GM21619 (cell line): Measurements from ENCODE around the gene PEX5.
"Not testable (repeated sequence)": the region's sequence is repeated elsewhere in the genome, so short reads cannot be mapped to it uniquely, and the experiment has no call there.

Experiments used
- ATAC-seq: cut with Tn5 transposase; IDR thresholded peaks from one replicate; pipeline ENCODE4 v1.9.1; 2021; ENCODE audit not compliant: unreplicated experiment

PEX5 gene

DNA sequence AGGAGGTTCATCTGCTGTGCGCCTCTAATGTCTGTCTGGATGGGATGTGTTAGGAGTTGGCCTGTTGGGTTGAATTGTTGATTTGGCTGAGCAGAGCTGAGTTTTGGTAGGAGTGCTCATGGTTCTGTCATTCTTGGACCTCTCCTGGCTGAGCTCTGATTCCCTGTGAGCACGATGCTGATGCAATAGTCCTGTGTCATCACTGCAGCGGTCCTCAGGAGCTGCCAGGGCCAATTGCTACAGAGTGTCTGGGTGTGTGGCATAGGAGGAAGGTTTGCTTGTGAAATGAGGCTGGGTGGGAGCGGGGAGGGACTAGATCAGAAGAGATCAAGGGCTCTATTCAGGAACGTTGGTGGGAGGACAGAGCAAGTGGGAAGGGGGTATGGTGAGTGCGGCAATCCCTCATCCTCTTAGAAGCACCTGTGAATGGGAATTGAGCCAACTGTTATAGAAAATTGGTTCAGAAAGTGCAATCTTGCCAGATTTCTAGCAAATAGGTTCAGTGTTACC, 21.2 kb downstream of the PEX5 start:
- ATAC-seq, result no peak

DNA sequence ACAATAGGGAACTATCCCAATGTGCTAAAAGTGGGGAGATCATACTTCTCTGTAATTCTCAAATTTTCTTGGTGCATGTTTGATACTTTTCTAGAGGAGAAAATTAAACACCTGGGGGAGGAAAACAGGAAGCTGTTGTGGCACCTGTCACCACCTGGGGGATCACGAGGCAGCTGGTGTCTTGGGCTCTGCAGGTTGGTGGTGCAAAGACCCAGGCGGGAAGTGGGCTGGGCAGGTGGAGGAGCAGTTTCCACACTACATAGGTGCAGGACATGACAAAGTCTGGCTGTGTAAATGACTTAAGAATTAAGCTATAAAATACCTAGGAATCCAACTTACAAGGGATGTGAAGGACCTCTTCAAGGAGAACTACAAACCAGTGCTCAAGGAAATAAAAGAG, 23.2 kb downstream of the PEX5 start:
- ATAC-seq, result no peak

DNA sequence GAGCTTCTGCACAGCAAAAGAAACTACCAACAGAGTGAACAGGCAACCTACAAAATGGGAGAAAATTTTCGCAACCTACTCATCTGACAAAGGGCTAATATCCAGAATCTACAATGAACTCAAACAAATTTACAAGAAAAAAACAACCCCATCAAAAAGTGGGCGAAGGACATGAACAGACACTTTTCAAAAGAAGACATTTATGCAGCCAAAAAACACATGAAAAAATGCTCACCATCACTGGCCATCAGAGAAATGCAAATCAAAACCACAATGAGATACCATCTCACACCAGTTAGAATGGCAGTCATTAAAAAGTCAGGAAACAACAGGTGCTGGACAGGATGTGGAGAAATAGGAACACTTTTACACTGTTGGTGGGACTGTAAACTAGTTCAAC, 24.3 kb downstream of the PEX5 start:
- ATAC-seq, result not testable (repeated sequence)

DNA sequence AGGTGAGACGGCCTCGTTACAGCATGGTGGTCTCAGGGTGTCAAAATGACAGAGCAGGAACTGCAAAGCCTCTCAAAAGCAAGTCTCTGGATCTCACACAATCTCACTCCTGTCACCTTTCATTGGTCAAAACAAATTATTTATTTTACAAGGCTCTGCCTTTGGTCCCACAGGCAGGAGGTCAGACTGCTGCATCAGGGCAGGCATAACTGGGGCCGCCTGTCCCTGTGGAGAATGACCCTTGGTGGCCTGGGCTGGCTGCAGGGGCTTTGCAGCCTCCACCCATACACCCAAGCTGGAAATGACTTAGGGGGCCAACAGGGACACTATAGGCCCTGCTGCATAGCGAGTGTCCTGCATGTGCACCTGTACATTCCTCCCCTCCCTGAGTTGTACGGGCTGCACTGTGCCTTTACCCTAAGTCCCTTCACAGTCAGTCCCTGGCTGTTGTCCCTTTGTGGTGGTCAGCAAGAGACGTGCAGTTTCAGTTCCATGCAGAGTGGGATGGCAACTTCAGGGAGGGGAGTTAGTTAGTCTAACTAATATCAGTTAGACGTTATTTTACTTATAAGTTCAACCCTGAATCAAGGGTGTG, 28.1 kb downstream of the PEX5 start:
- no peak for ATAC-seq

DNA sequence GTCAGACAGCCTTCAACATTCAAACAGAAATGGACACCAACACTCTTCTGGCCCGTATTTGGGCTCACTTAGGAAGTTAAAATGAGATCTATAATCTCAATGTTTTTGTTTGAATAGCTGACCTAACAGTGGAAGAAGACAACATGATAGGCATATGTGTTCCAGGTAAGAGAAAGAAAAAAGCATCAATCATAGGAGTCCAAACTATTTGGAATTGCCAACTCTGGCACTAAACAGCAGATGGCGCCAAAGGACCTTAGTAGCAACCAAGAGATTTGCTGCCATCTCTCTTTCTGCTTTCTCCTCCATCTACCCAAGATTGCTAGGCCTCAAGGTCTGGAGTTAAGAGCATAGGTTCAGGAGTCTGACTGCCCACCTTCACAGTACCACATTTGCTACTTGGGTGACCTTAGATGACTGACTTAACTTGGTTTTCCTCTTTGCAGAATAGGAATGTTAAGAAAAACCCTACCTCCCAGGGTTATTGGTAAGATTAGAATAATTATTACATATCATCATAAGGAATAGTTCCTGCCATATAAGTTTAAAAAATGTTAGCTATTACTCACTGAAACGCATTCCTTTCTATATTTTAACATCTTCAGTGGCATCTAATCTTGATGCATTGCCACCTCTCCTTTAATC, 30.2 kb downstream of the PEX5 start:
- no peak for ATAC-seq

DNA sequence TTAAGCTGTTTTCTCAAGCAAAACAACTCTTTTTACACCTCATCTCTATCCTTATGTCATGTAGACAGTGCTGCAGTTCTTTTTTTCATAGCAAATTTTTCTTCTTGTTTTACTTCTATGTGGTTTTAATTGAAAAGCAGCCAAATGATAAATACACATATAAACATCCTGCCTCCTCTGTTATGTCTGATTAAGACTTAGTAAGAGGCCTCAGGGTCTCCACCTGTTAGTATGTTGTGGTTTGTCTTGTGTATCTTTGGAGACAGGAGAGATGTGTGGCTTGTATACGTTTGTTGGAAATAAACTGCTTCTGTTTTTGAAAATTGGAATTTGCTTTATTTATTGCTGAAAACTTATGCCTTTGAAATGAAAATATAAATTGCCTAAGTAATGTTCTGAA, 32.0 kb downstream of the PEX5 start:
- no peak for ATAC-seq

DNA sequence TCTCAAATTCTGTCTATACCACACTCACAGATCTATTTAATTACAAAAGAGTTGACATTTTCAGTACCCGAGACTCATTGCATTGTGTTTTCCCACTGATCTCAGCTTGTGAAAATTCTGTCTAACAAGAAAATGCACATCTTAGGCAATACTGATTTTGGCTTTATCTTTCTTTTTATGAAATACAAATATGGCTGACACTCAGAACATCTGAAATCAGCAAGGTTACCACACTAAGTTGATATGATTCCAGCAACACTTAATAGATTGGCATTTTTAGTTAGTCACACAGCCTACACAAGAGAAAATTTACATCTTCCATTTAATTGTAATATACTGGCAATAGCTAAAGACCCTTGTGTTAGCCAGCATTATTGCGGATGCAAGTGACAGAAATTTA, 40.3 kb downstream of the PEX5 start:
- no peak for ATAC-seq

DNA sequence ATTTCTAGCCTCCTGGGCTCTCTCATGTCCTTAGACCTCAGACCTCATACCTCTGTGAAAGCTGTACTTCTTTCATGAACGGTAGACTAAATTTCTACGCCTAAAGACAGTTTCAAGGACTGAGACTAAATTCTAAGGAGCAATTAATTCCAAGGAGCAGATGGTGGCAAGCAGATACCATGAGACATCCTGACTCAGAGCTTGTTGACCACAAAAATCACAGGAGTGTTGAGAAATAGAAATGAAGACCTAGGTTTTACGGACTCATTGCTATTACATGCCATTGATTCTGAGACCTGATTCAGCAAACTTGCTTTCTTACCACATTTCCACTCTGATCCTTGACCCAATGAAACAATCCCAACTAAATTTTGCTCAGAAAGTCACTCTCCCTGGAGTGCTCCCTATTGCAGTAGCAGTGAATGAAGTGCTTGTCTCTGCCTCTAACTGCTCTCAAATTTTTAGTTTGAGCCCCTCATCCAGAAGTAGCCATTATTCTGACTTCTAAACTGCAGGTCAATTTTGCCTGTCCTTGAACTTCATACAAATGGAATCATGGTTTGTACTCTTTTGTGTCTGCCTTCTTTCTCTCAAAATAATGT, 52.0 kb downstream of the PEX5 start:
- ATAC-seq, result no peak

DNA sequence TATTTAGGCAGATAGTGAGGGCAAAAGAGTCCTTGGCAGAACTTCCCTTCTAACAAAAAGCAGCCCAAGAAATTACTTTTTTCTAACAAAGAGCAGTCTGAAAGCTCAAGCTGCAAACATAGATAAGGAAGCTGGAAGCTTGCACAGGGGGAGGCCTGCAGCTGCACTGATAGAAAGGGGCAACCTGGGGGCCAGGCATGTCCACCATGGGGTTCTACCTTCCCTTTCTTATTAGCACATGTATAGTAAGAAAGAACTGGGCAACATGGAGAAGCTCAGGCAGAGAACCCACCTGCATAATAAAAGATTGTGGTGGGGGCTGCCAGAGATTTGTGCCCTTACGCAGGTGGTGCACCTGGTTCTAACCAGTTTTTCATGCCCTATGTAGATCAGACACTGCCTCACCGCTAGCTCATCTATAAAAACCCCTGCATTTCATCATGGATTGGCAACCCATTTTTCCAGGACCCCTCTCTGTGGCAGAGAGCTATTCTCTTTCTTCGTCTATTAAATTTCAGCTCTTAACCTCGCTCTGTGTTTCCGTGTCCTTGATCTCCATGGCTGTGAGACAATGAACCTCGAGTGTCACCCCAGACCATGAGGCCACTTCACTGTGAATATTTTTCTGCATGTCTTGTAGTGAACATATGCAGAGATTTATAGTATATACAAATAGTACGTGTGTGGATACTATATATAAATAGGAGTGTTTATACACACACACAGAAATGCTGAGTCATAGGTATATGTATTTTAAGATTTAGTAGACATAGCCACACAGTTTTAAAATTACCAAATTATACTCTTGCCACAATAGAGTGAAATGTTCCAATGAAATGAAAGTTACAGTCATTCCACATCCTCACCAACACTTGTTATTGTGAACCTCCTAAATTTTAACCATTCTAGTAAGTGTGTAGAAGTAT, 53.0 kb downstream of the PEX5 start:
- ATAC-seq, result no peak

DNA sequence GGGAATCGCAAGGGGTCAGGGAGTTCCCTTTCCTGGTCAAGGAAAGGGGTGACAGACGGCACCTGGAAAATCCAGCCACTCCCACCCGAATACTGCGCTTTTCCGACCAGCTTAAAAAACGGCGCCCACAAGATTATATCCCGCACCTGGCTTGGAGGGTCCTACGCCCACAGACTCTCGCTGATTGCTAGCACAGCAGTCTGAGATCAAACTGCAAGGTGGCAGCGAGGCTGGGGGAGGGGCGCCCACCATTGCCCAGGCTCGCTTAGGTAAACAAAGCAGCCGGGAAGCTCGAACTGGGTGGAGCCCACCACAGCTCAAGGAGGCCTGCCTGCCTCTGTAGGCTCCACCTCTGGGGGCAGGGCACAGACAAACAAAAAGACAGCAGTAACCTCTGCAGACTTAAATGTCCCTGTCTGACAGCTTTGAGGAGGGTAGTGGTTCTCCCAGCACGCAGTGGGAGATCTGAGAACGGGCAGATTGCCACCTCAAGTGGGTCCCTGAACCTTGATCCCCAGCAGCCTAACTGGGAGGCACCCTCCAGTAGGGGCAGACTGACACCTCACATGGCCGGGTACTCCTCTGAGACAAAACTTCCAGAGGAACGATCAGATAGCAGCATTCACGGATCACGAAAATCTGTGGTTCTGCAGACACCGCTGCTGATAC, 62.0 kb downstream of the PEX5 start:
- not testable (repeated sequence) for ATAC-seq

DNA sequence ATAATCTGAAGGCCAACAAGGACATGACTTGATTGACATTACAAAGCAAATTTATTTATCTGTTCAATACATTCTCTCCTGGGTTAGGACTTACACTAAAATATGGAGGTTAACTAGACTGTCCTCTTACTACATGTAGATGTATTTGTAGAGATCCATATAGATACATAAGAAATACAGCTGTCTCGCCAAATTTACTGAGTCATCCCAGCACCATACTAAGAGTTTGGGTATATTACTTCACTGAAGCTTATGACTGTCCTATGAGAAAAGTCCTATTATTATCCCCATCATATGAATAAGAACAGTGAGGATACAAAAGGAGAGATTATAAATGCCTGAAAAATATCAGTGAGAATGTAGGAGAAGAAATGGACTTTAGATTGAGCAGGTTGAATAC, 69.6 kb downstream of the PEX5 start:
- ATAC-seq, result no peak
